Parathyroid adenoma (tissue), 2 donors: ENCODE results near the gene HDAC4.

Experiments used
- H2AFZ ChIP-seq: fragments of 300-600 bp; sonication (generic); one replicate; pipeline ENCODE4 v1.7.0; 2017; ENCODE audit warnings: antibody characterized with exemption, mild to moderate bottlenecking
- H3K27ac ChIP-seq: fragments of 300-600 bp; sonication (generic); one replicate; pipeline ENCODE4 v1.7.0; 2017
- H3K27me3 ChIP-seq: fragments of 300-600 bp; sonication (generic); one replicate; pipeline ENCODE4 v1.7.0; 2017; ENCODE audit warnings: low read length; ENCODE audit not compliant: control insufficient read depth, insufficient read depth
- H3K36me3 ChIP-seq: fragments of 300-600 bp; sonication (generic); one replicate; pipeline ENCODE4 v1.7.0; 2017; ENCODE audit warnings: low read length; ENCODE audit not compliant: control insufficient read depth, insufficient read depth
- H3K4me1 ChIP-seq: fragments of 300-600 bp; sonication (generic); one replicate; pipeline ENCODE4 v1.7.0; 2017; ENCODE audit warnings: control low read depth
- H3K4me2 ChIP-seq: fragments of 300-600 bp; sonication (generic); one replicate; pipeline ENCODE4 v1.7.0; 2017; ENCODE audit warnings: low read length
- H3K4me3 ChIP-seq: fragments of 300-600 bp; sonication (generic); one replicate; pipeline ENCODE4 v1.7.0; 2017; ENCODE audit warnings: low read depth, low read length
- H3K79me2 ChIP-seq: fragments of 300-600 bp; sonication (generic); one replicate; pipeline ENCODE4 v1.7.0; 2017; ENCODE audit warnings: control low read depth
- H3K9ac ChIP-seq: fragments of 300-600 bp; sonication (generic); one replicate; pipeline ENCODE4 v1.7.0; 2017; ENCODE audit warnings: mild to moderate bottlenecking
- H3K9me3 ChIP-seq: fragments of 300-600 bp; sonication (generic); one replicate; pipeline ENCODE4 v1.7.0; 2017; ENCODE audit warnings: low read length; ENCODE audit not compliant: control insufficient read depth
- TF ChIP-seq, protein P1 (sequence below): fragments of 300-600 bp; sonication (generic); IDR thresholded peaks from one replicate; pipeline ENCODE4 v1.7.0; 2017; ENCODE audit warnings: antibody characterized with exemption, mild to moderate bottlenecking
- donor health status: primary hyperparathyroidism.

Gene HDAC4

DNA sequence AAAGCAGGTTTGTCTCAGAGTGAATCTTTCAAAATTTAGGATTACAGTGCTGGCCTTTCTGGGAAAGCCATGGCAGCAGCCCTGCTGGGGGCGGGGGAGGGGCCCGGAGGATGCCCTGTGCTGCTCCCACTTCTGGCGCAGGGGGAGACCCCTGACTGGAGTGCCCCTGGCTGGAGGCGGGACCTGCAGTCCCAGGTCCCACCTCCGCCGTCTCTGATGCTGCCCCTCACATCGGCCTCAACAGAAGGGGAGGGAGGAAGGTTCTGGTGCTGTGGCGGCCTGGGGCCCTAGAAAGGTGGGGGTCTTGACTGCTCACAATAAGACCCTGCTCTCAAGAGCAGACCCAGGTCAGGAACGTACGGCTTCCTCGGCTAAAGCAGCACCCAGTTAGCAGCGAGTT lies 336.6 kb downstream of the HDAC4 start:
- Histone ChIP-seq H3K4me3 (no peak overlapping the region), H2AFZ (no peak overlapping the region), H3K9me3 (no peaks in the 10 kb centered on the region), H3K4me2 (no peak overlapping the region), H3K27ac (no peak overlapping the region), H3K79me2 (no peaks in the 10 kb centered on the region), H3K4me1 (no peaks in the 10 kb centered on the region), H3K9ac (no peak overlapping the region), H3K27me3 (no peaks in the 10 kb centered on the region), H3K36me3 (no peaks in the 10 kb centered on the region)
- TF ChIP-seq, protein P1, sequence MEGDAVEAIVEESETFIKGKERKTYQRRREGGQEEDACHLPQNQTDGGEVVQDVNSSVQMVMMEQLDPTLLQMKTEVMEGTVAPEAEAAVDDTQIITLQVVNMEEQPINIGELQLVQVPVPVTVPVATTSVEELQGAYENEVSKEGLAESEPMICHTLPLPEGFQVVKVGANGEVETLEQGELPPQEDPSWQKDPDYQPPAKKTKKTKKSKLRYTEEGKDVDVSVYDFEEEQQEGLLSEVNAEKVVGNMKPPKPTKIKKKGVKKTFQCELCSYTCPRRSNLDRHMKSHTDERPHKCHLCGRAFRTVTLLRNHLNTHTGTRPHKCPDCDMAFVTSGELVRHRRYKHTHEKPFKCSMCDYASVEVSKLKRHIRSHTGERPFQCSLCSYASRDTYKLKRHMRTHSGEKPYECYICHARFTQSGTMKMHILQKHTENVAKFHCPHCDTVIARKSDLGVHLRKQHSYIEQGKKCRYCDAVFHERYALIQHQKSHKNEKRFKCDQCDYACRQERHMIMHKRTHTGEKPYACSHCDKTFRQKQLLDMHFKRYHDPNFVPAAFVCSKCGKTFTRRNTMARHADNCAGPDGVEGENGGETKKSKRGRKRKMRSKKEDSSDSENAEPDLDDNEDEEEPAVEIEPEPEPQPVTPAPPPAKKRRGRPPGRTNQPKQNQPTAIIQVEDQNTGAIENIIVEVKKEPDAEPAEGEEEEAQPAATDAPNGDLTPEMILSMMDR = no peak

- no peak overlapping the region for H3K4me2 ChIP-seq
- H3K27ac ChIP-seq = no peak overlapping the region
- no peak overlapping the region for H3K4me3 ChIP-seq
- H3K9me3 ChIP-seq = no peaks in the 10 kb centered on the region
- H3K4me1 ChIP-seq = no peaks in the 10 kb centered on the region
- no peak overlapping the region for H2AFZ ChIP-seq
- H3K79me2 ChIP-seq = no peaks in the 10 kb centered on the region
- TF ChIP-seq, protein P1 = no peak
- no peaks in the 10 kb centered on the region for H3K36me3 ChIP-seq
- H3K27me3 ChIP-seq = no peaks in the 10 kb centered on the region
- no peak overlapping the region for H3K9ac ChIP-seq
Measured at GRCh38 chr2:239062743-239063142, 338.1 kb downstream of the HDAC4 start.

GRCh38 chr2:239061824-239062570 lies 338.8 kb downstream of the HDAC4 start:
- TF ChIP-seq, protein P1 = no peak
- Histone ChIP-seq H3K4me2 (no peak overlapping the region), H3K36me3 (no peaks in the 10 kb centered on the region), H3K9ac (no peak overlapping the region), H3K79me2 (no peaks in the 10 kb centered on the region), H3K9me3 (no peaks in the 10 kb centered on the region), H2AFZ (no peak overlapping the region), H3K4me1 (no peaks in the 10 kb centered on the region), H3K27me3 (no peaks in the 10 kb centered on the region), H3K27ac (no peak overlapping the region), H3K4me3 (no peak overlapping the region)

GRCh38 chr2:239061121-239061666 lies 339.6 kb downstream of the HDAC4 start:
- Histone ChIP-seq H3K27me3 (no peaks in the 10 kb centered on the region), H3K27ac (no peak overlapping the region), H2AFZ (no peak overlapping the region), H3K4me1 (no peaks in the 10 kb centered on the region), H3K36me3 (no peaks in the 10 kb centered on the region), H3K4me3 (no peak overlapping the region), H3K79me2 (no peaks in the 10 kb centered on the region), H3K9ac (no peak overlapping the region), H3K4me2 (no peak overlapping the region), H3K9me3 (no peaks in the 10 kb centered on the region)
- TF ChIP-seq, protein P1 = no peak

GRCh38 chr2:239060676-239061075 lies 340.1 kb downstream of the HDAC4 start:
- Histone ChIP-seq H3K4me3 (no peak overlapping the region), H3K27ac (no peak overlapping the region), H2AFZ (no peak overlapping the region), H3K9ac (no peak overlapping the region), H3K79me2 (no peaks in the 10 kb centered on the region), H3K9me3 (no peaks in the 10 kb centered on the region), H3K4me1 (no peaks in the 10 kb centered on the region), H3K36me3 (no peaks in the 10 kb centered on the region), H3K4me2 (no peak overlapping the region), H3K27me3 (no peaks in the 10 kb centered on the region)
- TF ChIP-seq, protein P1 = no peak
